ENCODE results near the gene PPP6R2.
"Not testable (repeated sequence)": the region's sequence is repeated elsewhere in the genome, so short reads cannot be mapped to it uniquely, and the experiment has no call there.

The PPP6R2 gene

GRCh38 chr22:50318698-50319411, 24.3 kb upstream of the PPP6R2 start:
- DNase-seq: no peak

- DNase-seq: no peak
Measured at GRCh38 chr22:50319503-50319951, 23.6 kb upstream of the PPP6R2 start.

DNA sequence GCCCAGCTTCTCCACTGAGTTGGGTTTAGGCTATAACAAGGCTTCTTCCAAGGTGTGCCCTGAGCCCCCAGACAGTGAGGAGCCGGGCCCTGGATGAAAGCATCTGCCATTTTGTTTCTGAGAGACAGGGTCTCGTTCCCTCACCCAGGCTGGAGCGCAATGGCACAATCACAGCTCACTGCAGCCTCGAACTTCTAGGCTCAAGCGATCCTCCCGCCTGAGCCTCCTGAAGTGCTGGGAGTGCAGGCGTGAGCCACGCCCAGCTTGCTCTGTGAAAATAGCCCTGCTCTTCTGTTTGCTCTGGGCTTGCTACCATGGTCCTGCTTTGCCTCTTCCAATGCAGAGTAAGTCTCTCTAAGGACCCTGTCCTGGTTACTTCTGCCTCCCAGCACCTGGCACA, 23.0 kb upstream of the PPP6R2 start:
- no peak for DNase-seq

DNA sequence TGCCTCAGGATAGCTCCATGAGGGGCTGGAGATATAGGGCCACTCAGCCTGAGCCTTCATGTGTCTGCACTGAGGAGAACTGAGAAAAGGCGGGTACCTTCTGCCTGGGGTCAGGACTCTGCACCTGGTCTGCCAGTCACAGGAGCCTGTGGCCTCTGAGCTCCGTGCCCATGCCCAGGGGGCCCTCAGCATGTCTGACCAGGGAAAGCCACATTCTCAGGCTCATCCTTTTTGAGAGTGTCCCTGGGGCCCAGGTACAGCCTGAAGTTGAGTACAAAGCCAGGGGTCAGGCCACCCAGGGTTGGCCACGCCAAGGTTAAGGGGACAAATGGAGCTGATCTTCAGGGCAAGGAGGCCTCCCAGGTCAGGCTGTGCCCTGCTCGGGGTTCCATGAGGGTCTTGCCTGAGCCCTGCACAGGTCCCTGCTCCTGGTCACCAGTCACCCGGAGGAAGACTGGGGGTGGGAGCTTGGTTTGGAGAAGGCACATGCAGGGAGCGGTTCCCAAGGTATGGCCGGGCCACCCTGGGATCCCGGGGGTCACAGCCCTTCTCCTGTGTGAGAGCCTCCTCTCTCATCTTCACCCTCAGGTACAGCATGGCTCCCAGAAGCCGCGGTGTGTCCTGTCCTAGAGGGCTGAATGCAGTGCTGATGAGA, 22.3 kb upstream of the PPP6R2 start:
- DNase-seq: no peak

DNA sequence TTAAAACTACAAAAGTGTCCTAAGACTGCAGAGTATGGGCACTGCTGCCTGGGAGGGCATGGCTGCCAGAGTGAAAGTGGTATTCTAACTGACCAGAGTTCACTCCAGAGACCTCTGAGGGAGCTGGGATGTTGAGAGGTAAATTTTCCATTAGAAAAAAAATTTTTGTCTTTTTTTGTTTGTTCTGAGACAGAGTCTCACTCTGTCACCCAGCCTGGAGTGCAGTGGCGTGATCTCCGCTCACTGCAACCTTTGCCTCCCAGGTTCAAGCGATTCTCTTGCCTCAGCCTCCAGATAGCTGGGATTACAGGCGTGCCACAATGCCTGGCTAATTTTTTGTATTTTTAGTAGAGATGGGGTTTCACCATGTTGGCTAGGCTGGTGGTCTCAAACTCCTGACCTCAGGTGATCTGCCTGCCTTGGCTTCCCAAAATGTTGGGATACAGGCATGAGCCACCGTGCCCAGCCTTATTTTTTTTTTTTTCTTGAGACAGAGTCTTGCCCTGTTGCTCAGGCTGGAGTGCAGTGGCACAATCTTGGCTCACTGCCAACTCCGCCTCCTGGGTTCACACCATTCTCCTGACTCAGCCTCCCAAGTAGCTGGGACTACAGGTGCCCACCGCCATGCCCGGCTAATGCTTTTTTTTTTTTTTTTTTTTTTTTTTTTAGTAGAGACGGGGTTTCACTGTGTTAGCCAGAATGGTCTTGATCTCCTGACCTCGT, 20.6 kb upstream of the PPP6R2 start:
- not testable (repeated sequence) for DNase-seq

GRCh38 chr22:50323900-50324299, 19.2 kb upstream of the PPP6R2 start:
- DNase-seq: no peak

DNA sequence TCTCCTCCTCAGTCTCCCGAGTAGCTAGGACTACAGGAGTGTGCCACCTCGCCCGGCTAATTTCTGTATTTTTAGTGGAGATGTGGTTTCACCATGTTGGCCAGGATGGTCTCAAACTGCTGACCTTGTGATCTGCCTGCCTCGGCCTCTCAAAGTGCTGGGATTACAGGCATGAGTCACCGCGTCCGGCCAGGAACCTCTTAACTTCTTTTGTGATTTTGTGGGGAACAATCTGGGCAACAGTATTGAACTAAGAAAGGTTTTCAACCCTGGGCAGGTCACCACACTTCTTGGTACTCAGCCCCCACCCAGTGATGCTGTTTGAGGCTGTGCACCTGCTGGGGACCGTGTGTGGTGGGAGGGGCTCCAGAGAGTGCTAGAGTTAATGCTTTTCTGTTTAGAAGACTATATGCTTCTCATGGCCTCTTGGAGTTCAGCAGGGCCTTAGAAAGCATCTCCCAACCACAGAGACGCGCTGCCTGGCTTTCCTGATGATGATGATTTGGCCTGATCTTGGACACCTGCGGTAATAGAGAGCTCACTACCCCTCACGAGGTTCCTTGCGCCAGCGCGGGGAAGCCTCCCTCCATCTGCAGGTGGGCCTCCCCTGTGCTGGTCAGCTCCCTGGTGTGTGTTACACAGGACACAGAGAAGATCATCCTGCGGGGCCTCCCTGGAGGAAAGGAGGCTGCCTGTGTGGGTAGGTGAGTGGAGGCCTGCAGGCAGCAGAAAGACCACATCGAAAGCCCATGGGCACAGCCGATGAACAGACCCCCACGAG, 17.5 kb upstream of the PPP6R2 start:
- no peak for DNase-seq

DNA sequence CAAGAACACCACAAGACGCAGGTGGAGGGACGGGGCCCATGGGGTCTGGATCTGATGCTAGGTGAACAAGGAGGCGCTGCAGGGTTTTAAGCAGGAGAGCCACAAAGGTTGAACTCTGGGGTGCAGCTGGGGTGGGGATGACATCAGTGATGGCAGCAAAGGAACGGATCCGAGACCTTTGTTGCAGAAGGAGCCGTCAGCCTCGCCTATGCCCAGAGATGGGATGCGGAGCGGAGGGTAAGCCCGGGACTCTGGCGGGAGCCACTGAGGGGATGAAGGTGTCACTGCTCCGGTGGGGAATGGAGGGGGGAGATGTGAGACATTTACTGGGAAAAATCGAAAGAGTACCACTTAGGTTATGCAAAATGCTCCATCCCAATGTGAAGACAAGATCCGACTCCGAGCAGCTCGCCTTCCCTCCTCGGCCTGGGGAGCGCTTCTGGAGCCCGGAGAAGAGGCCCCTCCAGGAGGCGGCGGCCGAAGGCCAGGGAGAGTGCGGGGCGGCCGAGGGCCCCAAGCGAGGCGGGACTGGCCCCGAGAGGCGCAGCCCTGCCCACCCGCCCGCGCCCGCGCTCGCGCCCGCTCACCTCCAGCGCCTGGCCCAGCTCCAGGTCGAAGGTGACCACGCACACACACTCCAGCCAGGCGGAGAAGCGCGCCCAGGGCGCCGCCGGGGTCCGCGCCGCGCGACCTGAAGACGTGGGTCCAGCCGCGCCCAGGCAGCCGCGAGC, 16.7 kb upstream of the PPP6R2 start:
- DNase-seq: no peak

DNA sequence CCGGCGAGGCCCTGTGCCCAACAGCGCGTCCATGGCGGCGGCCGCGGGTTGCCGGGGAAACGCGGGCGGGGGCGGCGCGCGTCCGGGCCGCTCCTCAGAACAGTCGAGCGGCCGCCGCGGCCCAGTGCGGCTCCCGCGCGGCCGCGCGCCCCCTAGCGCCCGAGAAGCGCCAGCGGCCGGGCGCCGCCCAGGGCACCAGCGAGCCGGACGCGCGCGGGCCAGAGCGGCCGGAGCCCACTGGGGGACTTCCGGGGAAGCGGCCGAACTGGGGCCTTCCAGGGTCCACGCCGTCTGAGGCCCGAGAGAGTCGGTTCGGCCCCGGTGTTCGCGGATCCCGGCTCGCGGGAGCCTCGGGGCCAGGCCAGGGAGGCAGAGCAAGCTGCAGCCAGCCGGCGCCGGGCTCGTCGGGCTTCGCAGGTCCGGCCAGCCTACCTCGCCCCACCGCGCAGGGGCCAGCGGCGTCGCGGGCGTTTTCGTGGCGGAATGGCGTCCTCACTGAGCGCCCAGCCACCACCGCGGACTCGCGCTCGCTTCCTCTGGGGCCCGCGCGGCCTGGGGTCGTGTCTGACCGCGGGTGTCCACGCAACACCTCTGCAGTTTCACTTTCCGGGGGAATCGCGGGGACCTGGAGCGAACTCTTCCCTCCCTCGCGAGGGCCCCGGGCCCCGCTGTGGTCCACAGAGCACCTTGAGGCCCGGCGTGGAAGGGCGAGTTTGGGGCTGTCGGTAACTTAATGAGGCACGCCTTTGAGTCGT, 16.0 kb upstream of the PPP6R2 start, which contains the start of gene DENND6B:
DENND6B (minus strand) TSS at position 57 of the 755 bp plus-strand sequence; CDS start at position 33, 24 bp downstream.
- DNase-seq: peak; percentile 70

DNA sequence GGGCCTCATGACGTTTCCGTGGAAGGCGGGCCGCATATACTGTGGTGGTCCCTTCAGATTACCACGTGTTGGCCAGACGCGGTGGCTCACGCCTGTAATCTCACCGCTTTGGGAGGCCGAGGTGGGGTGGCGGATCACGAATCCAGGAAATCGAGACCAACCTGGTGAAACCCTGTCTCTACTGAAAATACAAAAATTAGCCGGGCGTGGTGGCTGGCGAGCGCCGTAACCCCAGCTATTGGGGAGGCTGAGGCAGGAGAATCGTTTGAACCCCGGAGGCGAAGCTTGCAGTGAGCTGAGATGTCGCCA, 15.5 kb upstream of the PPP6R2 start:
- DNase-seq: no peak

DNA sequence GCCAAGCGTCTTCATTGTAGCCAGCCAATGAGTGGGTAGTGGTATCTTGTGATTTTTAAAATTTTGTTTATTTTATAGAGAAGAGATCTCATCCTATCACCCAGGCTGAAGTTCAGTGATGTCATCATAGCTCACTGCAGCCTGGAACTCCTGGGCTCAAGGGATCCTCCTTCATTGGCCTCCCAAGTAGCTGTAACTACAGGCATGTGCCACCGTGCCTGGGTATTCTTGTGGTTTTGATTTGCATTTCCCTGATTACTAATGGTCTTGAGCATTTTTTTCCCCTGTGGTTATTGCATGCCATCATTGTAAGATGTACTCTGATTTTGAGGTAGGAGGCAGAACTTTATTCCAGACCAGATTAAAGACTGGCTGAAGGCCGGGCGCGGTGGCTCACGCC, 13.9 kb upstream of the PPP6R2 start:
- DNase-seq: peak; percentile 50

DNA sequence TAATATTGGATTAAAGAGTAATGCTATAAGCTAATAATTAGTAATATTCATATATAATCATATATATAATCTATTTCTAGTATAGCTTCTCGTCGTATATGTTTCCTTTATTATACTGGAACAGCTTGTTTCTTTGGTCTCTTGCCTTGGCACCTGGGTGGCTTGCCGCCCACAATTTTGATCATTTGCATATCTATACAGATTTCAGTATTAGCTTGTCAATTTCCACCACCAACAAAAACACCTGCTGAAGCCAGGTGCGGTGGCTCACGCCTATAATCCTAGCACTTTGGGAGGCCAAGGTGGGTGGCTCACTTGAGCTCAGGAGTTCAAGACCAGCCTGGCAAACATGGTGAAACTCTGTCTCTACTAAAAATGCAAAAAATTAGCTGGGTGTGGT, 8.7 kb upstream of the PPP6R2 start:
- DNase-seq: not testable (repeated sequence)

- DNase-seq: no peak
Measured at GRCh38 chr22:50337262-50338041, 5.7 kb upstream of the PPP6R2 start.

DNA sequence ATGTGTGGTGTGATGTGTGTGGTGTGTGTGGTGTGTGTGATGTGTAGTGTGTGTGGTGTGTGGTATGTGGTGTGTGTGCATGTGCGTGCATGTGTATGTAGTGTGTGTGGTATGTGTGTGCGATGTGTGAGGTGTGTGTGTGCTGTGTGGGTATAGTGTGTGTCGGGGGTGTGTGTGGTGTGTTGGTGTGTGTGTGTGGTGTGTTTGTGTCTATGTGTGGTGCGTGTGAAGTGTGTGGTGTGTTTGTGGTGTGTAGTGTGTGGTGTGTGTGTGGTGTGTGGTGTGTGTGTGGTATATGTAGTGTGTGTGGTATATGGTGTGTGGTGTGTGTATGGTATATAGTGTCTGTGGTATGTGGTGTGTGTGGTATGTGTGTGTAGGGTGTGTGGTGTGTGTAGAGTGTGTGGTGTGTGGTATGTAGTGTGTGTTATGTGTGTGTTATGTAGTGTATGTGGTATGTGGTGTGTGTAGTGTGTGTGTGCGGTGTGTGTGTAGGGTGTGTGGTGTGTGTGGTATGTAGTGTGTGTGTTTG, 5.0 kb upstream of the PPP6R2 start:
- DNase-seq: no peak

DNA sequence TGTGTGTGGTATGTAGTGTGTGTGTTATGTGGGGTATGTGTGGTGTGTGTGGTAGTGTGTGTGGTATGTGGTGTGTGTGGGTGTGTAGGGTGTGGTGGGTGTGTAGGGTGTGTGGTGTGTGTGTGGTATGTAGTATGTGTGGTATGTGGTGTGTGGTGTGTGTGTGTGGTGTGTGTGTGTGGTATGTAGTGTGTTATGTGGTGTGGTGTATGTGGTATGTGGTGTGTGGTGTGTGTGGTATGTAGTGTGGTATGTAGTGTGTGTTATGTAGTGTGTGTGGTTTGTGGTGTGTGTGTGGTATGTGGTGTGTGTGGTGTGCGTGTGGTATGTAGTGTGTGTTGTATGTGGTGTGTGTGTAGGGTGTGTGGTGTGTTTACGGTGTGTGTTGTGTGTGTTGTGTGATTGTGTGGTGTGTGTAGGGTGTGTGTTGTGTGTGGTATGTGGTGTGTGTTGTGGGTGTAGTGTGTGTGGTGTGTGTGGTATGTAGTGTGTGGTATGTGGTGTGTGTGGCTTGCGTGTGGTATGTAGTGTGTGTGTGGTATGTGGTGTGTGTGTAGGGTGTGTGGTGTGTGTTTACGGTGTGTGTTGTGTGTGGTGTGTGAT, 4.2 kb upstream of the PPP6R2 start:
- no peak for DNase-seq

DNA sequence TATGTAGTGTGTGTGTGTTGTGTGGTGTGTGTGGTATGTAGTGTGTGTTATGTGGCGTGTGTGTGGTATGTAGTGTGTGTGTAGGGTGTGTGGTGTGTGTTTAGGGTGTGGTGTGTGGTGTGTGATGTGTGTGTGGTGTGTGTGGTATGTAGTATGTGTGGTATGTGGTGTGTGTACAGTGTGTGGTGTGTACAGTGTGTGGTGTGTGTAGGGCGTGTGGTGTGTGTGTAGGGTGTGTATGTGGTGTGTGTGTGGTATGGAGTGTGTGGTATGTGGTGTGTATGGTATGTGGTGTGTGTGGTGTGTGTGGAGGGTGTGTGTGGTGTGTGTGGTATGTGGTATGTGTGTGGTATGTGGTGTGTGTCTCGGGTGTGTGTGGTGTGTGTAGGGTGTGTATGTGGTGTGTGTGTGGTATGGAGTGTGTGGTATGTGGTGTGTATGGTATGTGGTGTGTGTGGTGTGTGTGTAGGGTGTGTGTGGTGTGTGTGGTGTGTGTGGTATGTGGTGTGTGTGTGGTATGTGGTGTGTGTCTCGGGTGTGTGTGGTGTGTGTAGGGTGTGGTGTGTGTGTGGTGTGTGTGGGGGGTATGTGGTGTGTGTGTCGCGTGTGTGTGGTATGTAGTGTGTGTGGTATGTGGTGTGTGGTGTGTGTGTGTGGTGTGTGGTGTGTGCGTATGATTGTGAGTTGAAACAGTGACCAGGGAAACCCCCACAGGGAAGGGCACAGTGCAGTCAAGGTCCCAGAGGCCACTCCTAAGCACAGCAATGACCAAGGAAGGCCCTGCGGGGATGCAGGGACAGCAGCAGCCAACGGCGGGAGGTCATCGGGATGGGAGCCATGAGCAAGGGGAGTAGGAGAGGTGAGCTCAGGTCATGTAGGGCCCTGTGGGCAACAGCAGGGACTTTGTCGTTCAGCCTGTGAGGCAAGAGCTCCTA, 2.9 kb upstream of the PPP6R2 start:
- peak; percentile 31 for DNase-seq

- peak; percentile 94 for DNase-seq
Measured at GRCh38 chr22:50341977-50342650, 1.0 kb upstream of the PPP6R2 start.

- DNase-seq: no peak
Measured at GRCh38 chr22:50343541-50343935, 411 bp downstream of the PPP6R2 start.
